Activated naive CD4-positive, alpha-beta T cell treated with anti-CD3 and anti-CD28 coated beads, Interleukin-2, amount 10 ng/mL, durations not matched to agents 7 days and 5 days (primary cell): ENCODE results near the gene DRC3.
"Not testable (repeated sequence)": the region's sequence is repeated elsewhere in the genome, so short reads cannot be mapped to it uniquely, and the experiment has no call there.

Experiments
- CTCF ChIA-PET: fragments of 350-600 bp; sonication (Branson Sonifier 250); formaldehyde crosslinking; loops from one replicate; lab custom pipeline; 2021; ENCODE audit warnings: antibody characterized with exemption; lab: Charles Lee
- DNase-seq: peaks from one replicate; pipeline ENCODE4 v3.0.0-alpha.2; 2020
- H3K27ac Mint-ChIP-seq: one replicate; pipeline ENCODE4 v1.8.0; 2021; ENCODE audit warnings: mild to moderate bottlenecking, moderate library complexity, mixed read lengths
- H3K27me3 Mint-ChIP-seq: one replicate; pipeline ENCODE4 v1.8.0; 2021; ENCODE audit warnings: mild to moderate bottlenecking, mixed read lengths
- H3K36me3 Mint-ChIP-seq: one replicate; pipeline ENCODE4 v1.8.0; 2021; ENCODE audit warnings: mixed read lengths
- H3K4me1 Mint-ChIP-seq: one replicate; pipeline ENCODE4 v1.8.0; 2021; ENCODE audit warnings: mixed read lengths
- H3K4me3 Mint-ChIP-seq: one replicate; pipeline ENCODE4 v1.8.0; 2021; ENCODE audit warnings: mild to moderate bottlenecking, moderate library complexity, mixed read lengths
- H3K9me3 Mint-ChIP-seq: one replicate; pipeline ENCODE4 v1.8.0; 2021; ENCODE audit warnings: mixed read lengths

Gene DRC3

DNA sequence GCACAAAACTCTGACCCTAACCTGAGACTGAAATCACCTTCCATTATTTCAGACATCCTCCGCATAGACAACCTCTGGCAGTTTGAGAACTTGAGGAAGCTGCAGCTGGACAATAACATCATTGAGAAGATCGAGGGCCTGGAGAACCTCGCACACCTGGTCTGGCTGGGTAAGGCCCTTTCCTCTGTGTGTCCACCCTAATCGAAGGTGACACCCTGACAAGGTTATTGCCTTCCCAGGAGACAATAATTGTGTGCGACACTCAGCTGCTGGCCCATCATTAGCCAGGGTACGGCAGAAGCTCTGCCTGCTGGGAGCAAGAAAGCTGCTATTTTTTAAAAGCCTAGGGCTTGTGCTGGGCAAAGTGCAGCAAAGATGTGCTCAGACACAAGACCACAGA is 11.1 kb downstream of the DRC3 start:
- CTCF ChIA-PET, result interaction anchor here (0.6 to 1.3 kb wide), 2 partner anchors 11 to 688 kb away, joined by 3 read pairs; partner anchors contain the start of genes DRC3 and TOM1L2

DNA sequence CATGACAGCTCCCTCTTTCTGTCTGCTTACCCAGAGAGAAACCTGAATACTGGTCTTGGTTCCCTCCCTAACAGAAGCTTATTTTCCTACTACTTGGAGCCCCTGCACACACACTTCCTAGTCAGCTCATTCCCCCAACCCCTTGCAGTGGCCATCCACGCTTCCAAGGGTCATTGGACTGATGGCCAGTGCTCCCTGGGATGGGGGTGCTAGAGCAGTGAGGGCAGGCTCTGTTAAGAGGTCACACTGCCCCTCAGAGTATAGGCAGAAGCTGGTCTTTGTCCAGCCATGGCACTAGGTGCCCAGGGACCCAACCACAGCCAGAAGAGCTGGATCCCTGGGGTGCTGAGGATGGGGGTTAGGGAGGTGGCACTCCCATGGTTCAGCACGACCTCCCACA is 12.5 kb downstream of the DRC3 start:
- Mint-ChIP-seq H3K9me3 (no peaks in the 10 kb centered on the region), H3K4me3 (no peak overlapping the region), H3K27me3 (peaks cover under 1% of the 10 kb centered on the region), H3K27ac (no peak overlapping the region), H3K36me3 (no peaks in the 10 kb centered on the region), H3K4me1 (no peaks in the 10 kb centered on the region)
- CTCF ChIA-PET, result interaction anchor here (0.7 to 1.6 kb wide), 5 partner anchors 13 to 87 kb away, joined by 3 to 5 read pairs (median 4); partner anchors contain the start of genes DRC3 and TOM1L2
- no peak for DNase-seq

More for the DNA sequence above, 11.1 kb downstream of the DRC3 start:
- no peak overlapping the region for H3K4me3 Mint-ChIP-seq
- peaks cover 5% of the 10 kb centered on the region for H3K27me3 Mint-ChIP-seq
- H3K27ac Mint-ChIP-seq, result no peak overlapping the region
- H3K4me1 Mint-ChIP-seq, result no peaks in the 10 kb centered on the region
- DNase-seq, result no peak
- no peaks in the 10 kb centered on the region for H3K9me3 Mint-ChIP-seq
- H3K36me3 Mint-ChIP-seq, result no peaks in the 10 kb centered on the region

- no peak overlapping the region for H3K27ac Mint-ChIP-seq
- H3K27me3 Mint-ChIP-seq, result peaks cover 4% of the 10 kb centered on the region
- no peak overlapping the region for H3K4me3 Mint-ChIP-seq
- no peaks in the 10 kb centered on the region for H3K36me3 Mint-ChIP-seq
- H3K9me3 Mint-ChIP-seq, result no peaks in the 10 kb centered on the region
- CTCF ChIA-PET, result interaction anchor here (1.2 to 1.6 kb wide), 4 partner anchors 13 to 67 kb away, joined by 3 to 5 read pairs (median 4); partner anchors contain the start of genes DRC3 and TOM1L2
- DNase-seq, result no peak
- H3K4me1 Mint-ChIP-seq, result no peaks in the 10 kb centered on the region
Observed at GRCh38 chr17:17985555-17985954, 12.9 kb downstream of the DRC3 start.

DNA sequence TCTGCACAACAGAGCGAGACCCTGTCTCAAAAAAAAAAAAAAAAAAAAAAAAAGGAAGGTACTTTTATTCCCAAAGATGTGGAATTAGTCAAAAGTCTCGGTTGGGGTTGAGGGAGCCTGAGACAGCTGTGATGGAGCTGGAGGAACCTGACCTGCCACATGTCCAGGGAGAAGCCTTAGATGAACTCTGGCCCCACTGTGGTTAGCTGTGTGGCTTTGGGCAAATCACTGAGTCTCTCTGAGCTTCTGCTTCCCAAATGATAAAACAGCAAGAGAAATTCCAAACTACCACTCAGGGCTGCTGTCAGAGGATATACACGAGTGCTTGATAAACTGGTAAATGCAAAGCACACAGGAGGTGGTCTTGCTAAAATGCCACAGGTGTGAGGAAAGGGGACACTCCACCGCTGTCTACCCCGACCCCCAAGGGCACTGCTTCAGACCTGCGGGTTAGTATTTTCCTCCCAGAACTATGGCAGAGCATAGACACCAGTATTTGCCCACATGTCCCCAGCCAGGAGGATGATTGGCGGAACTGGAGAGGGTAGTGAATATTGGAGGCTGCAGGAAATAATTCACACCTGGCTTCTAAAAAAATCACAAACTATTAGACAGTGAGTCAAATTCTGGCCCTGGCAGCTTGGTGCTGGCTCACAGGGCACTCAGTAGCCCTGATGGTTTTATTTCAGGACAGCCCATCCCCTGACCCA is 14.7 kb downstream of the DRC3 start:
- H3K36me3 Mint-ChIP-seq, result no peaks in the 10 kb centered on the region
- CTCF ChIA-PET, result no interaction called here
- no peaks in the 10 kb centered on the region for H3K9me3 Mint-ChIP-seq
- no peak for DNase-seq
- no peak overlapping the region for H3K27ac Mint-ChIP-seq
- H3K27me3 Mint-ChIP-seq, result peaks cover 4% of the 10 kb centered on the region
- no peak overlapping the region for H3K4me3 Mint-ChIP-seq
- no peaks in the 10 kb centered on the region for H3K4me1 Mint-ChIP-seq

DNA sequence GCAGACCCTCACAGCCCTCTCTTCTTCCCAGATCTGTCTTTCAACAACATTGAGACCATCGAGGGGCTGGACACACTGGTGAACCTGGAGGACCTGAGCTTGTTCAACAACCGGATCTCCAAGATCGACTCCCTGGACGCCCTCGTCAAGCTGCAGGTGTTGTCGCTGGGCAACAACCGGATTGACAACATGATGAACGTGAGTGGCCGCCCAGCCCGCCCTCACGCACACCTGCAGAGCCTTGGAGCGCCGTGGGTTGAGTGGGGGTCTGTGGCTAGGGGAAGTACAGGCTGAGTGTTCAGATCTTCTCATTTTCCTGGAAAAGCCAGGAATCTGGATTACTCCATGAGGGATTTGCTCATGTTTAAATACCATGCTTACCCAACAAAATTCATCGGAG is 15.2 kb downstream of the DRC3 start:
- H3K4me3 Mint-ChIP-seq, result no peak overlapping the region
- CTCF ChIA-PET, result no interaction called here
- DNase-seq, result no peak

GRCh38 chr17:17988427-17988945 is 15.8 kb downstream of the DRC3 start:
- H3K27ac Mint-ChIP-seq, result no peak overlapping the region

More for the DNA sequence above, 15.2 kb downstream of the DRC3 start:
- no peaks in the 10 kb centered on the region for H3K4me1 Mint-ChIP-seq
- peaks cover 8% of the 10 kb centered on the region for H3K27me3 Mint-ChIP-seq
- H3K36me3 Mint-ChIP-seq, result no peaks in the 10 kb centered on the region
- no peaks in the 10 kb centered on the region for H3K9me3 Mint-ChIP-seq
- H3K27ac Mint-ChIP-seq, result no peak overlapping the region

DNA sequence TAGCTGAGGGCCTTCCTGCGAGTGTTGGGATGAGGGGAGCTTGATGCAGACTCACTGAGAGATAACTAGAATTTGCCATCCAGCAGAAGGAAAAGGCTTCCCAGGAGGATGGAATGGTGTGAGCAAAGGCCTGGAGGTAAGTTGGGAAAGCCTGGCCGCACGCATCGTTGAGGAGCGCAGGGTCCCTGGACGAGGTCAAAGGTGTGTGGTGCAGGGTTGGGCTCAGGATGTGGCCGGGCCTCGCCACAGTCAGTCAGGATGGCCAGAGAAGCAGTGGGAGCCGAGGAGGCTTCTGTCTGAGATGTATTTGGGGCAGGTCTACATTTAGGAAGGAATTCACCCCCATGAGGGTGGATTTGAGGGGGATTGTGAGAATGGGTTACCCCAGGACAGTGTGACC is 16.4 kb downstream of the DRC3 start:
- H3K36me3 Mint-ChIP-seq, result no peaks in the 10 kb centered on the region
- H3K27ac Mint-ChIP-seq, result no peak overlapping the region
- CTCF ChIA-PET, result no interaction called here
- no peak overlapping the region for H3K4me3 Mint-ChIP-seq
- no peaks in the 10 kb centered on the region for H3K4me1 Mint-ChIP-seq
- DNase-seq, result no peak
- peaks cover 11% of the 10 kb centered on the region for H3K27me3 Mint-ChIP-seq
- H3K9me3 Mint-ChIP-seq, result no peaks in the 10 kb centered on the region

More at GRCh38 chr17:17988427-17988945, 15.8 kb downstream of the DRC3 start:
- no peaks in the 10 kb centered on the region for H3K9me3 Mint-ChIP-seq
- peaks cover 10% of the 10 kb centered on the region for H3K27me3 Mint-ChIP-seq
- no peak for DNase-seq
- no peak overlapping the region for H3K4me3 Mint-ChIP-seq
- no peaks in the 10 kb centered on the region for H3K4me1 Mint-ChIP-seq
- H3K36me3 Mint-ChIP-seq, result no peaks in the 10 kb centered on the region
- CTCF ChIA-PET, result no interaction called here

GRCh38 chr17:17989618-17990017 is 17.0 kb downstream of the DRC3 start:
- DNase-seq, result no peak
- CTCF ChIA-PET, result no interaction called here
- Mint-ChIP-seq H3K27me3 (peaks cover 15% of the 10 kb centered on the region), H3K4me3 (no peak overlapping the region), H3K9me3 (no peaks in the 10 kb centered on the region), H3K4me1 (no peaks in the 10 kb centered on the region), H3K27ac (no peak overlapping the region), H3K36me3 (no peaks in the 10 kb centered on the region)

GRCh38 chr17:17990282-17990681 is 17.6 kb downstream of the DRC3 start:
- Mint-ChIP-seq H3K4me3 (no peak overlapping the region), H3K4me1 (no peaks in the 10 kb centered on the region), H3K9me3 (no peaks in the 10 kb centered on the region), H3K27me3 (peaks cover 15% of the 10 kb centered on the region), H3K36me3 (no peaks in the 10 kb centered on the region), H3K27ac (no peak overlapping the region)
- no peak for DNase-seq
- CTCF ChIA-PET, result no interaction called here

GRCh38 chr17:17993366-17993765 is 20.7 kb downstream of the DRC3 start:
- no peaks in the 10 kb centered on the region for H3K9me3 Mint-ChIP-seq
- CTCF ChIA-PET, result no interaction called here

GRCh38 chr17:17993852-17994251 is 21.2 kb downstream of the DRC3 start:
- Mint-ChIP-seq H3K27ac (no peak overlapping the region), H3K27me3 (peaks cover 15% of the 10 kb centered on the region), H3K36me3 (no peaks in the 10 kb centered on the region), H3K4me1 (no peaks in the 10 kb centered on the region), H3K4me3 (no peak overlapping the region), H3K9me3 (no peaks in the 10 kb centered on the region)
- DNase-seq, result no peak
- CTCF ChIA-PET, result interaction anchor here (1.0 kb wide), 1 partner anchor 31 kb away, joined by 3 read pairs; no protein-coding TSS in a partner anchor

More at GRCh38 chr17:17993366-17993765, 20.7 kb downstream of the DRC3 start:
- H3K27me3 Mint-ChIP-seq, result peaks cover 15% of the 10 kb centered on the region
- no peaks in the 10 kb centered on the region for H3K36me3 Mint-ChIP-seq
- no peak overlapping the region for H3K27ac Mint-ChIP-seq
- no peak for DNase-seq
- no peak overlapping the region for H3K4me3 Mint-ChIP-seq
- no peaks in the 10 kb centered on the region for H3K4me1 Mint-ChIP-seq

GRCh38 chr17:17994271-17995069 is 21.8 kb downstream of the DRC3 start:
- no peak overlapping the region for H3K27ac Mint-ChIP-seq

GRCh38 chr17:17995887-17996286 is 23.2 kb downstream of the DRC3 start:
- H3K9me3 Mint-ChIP-seq, H3K4me3 Mint-ChIP-seq, CTCF ChIA-PET, H3K27ac Mint-ChIP-seq, DNase-seq, H3K36me3 Mint-ChIP-seq, H3K4me1 Mint-ChIP-seq: not testable (repeated sequence)
- H3K27me3 Mint-ChIP-seq, result peaks cover 11% of the 10 kb centered on the region

More at GRCh38 chr17:17994271-17995069, 21.8 kb downstream of the DRC3 start:
- DNase-seq, result peak; percentile 37
- Mint-ChIP-seq H3K9me3 (no peaks in the 10 kb centered on the region), H3K4me3 (no peak overlapping the region), H3K4me1 (no peaks in the 10 kb centered on the region), H3K36me3 (no peaks in the 10 kb centered on the region), H3K27me3 (peaks cover 15% of the 10 kb centered on the region)
- CTCF ChIA-PET, result interaction anchor here (0.9 to 1.5 kb wide), 4 partner anchors 29 to 126 kb away, joined by 3 read pairs; no protein-coding TSS in a partner anchor

- Mint-ChIP-seq H3K27ac (no peak overlapping the region), H3K36me3 (no peaks in the 10 kb centered on the region), H3K27me3 (peaks cover 5% of the 10 kb centered on the region), H3K9me3 (no peaks in the 10 kb centered on the region), H3K4me3 (no peak overlapping the region), H3K4me1 (no peaks in the 10 kb centered on the region)
- DNase-seq, result no peak
- CTCF ChIA-PET, result no interaction called here
Observed at GRCh38 chr17:17998934-17999333, 26.3 kb downstream of the DRC3 start.
